RCC 7860 (cell line): Measurements from ENCODE around the gene NDUFS2.
A peak's percentile ranks its signal among the peaks of the same experiment; 100 is the strongest.
"Not testable (repeated sequence)": the region's sequence is repeated elsewhere in the genome, so short reads cannot be mapped to it uniquely, and the experiment has no call there.

ENCODE experiments used
- DNase-seq: peaks from one replicate; pipeline ENCODE4 v3.0.0-alpha.2; 2015; ENCODE audit warnings: low spot score
- FAIRE-seq: peaks from 2 replicates; lab custom pipeline; 2012; peaks lifted over from hg19 to GRCh38; lab: Jason Lieb, UNC

Gene NDUFS2

GRCh38 chr1:161216945-161217712, 15.0 kb downstream of the NDUFS2 start:
- FAIRE-seq, result peak; percentile 90

GRCh38 chr1:161217831-161218230, 15.7 kb downstream of the NDUFS2 start:
- FAIRE-seq, result no peak

More at GRCh38 chr1:161216945-161217712, 15.0 kb downstream of the NDUFS2 start:
- DNase-seq, result peak; percentile 89

GRCh38 chr1:161218301-161219077, 16.3 kb downstream of the NDUFS2 start:
- FAIRE-seq, result no peak
- DNase-seq, result no peak

More at GRCh38 chr1:161217831-161218230, 15.7 kb downstream of the NDUFS2 start:
- DNase-seq, result no peak

- DNase-seq, result no peak
- no peak for FAIRE-seq
Observed at GRCh38 chr1:161219078-161219892, 17.1 kb downstream of the NDUFS2 start.

- DNase-seq (no peak), FAIRE-seq (no peak)
Observed at GRCh38 chr1:161220002-161220401, 17.8 kb downstream of the NDUFS2 start.

- FAIRE-seq (no peak), DNase-seq (no peak)
Observed at GRCh38 chr1:161222175-161223019, 20.2 kb downstream of the NDUFS2 start.

GRCh38 chr1:161223805-161224694, 21.9 kb downstream of the NDUFS2 start:
- FAIRE-seq (no peak), DNase-seq (no peak)

GRCh38 chr1:161224695-161225087, 22.5 kb downstream of the NDUFS2 start:
- DNase-seq, FAIRE-seq: not testable (repeated sequence)

- FAIRE-seq (no peak), DNase-seq (no peak)
Observed at GRCh38 chr1:161225178-161225533, 23.0 kb downstream of the NDUFS2 start.

- DNase-seq (peak; percentile 98), FAIRE-seq (peak; percentile 94)
Observed at GRCh38 chr1:161225534-161226319, 23.6 kb downstream of the NDUFS2 start, which contains the start of gene TOMM40L. Gene TOMM40L (plus strand): TSS chr1:161226060. CDS start chr1:161226490, 430 bp downstream.

GRCh38 chr1:161226320-161226711, 24.1 kb downstream of the NDUFS2 start:
- DNase-seq (no peak), FAIRE-seq (no peak)

GRCh38 chr1:161226759-161227158, 24.6 kb downstream of the NDUFS2 start:
- no peak for FAIRE-seq
- no peak for DNase-seq

- peak; percentile 51 for DNase-seq
- FAIRE-seq, result no peak
Observed at GRCh38 chr1:161227196-161227871, 25.2 kb downstream of the NDUFS2 start.

- no peak for DNase-seq
- no peak for FAIRE-seq
Observed at GRCh38 chr1:161228032-161228431, 25.9 kb downstream of the NDUFS2 start.

GRCh38 chr1:161229896-161230295, 27.7 kb downstream of the NDUFS2 start:
- DNase-seq, result no peak
- no peak for FAIRE-seq

- FAIRE-seq (no peak), DNase-seq (no peak)
Observed at GRCh38 chr1:161230762-161231161, 28.6 kb downstream of the NDUFS2 start.

GRCh38 chr1:161233102-161233501, 30.9 kb downstream of the NDUFS2 start:
- DNase-seq (no peak), FAIRE-seq (no peak)
